CD4-positive, alpha-beta T cell (primary cell): ENCODE results near the gene CSAD. TPM values are rescaled to one million over a fixed set of nuclear protein-coding genes. Genes with fewer than 3 reads are reported as not detected.

ENCODE experiments used
- ATAC-seq: fragments of 200-7000 bp; cut with Tn5 transposase; one replicate; pipeline ENCODE4 v1.10.0; 2022; ENCODE audit warnings: mild to moderate bottlenecking; ENCODE audit not compliant: poor library complexity
- CTCF ChIA-PET: fragments of 350-600 bp; sonication (Branson Sonifier 250); formaldehyde crosslinking; loops from one replicate; lab custom pipeline; 2021; ENCODE audit warnings: antibody characterized with exemption, inconsistent platforms; lab: Charles Lee
- POLR2A ChIA-PET: fragments of 350-600 bp; sonication (Branson Sonifier 250); formaldehyde crosslinking; loops from one replicate; lab custom pipeline; 2021; ENCODE audit warnings: antibody characterized with exemption, inconsistent platforms; lab: Charles Lee
- DNase-seq, 14 experiments: peaks; one replicate each; pipeline ENCODE4 v3.0.0-alpha.2; 2013 to 2020; ENCODE audit warnings: mixed read lengths in 2 of 14
- H3K27ac ChIP-seq, 2 donors: one replicate each; pipeline versions ENCODE4 v1.5.1 to v1.7.0; 2013; ENCODE audit warnings: low read length in 2 of 2, low read depth in 1 of 2, mild to moderate bottlenecking in 1 of 2
- H3K27me3 ChIP-seq, 2 experiments: 1 replicate in 1 of 2; 2 replicates in 1 of 2; pipeline versions ENCODE4 v1.6.1 to v1.7.0; 2013; ENCODE audit warnings: low read length in 2 of 2, control low read depth in 1 of 2, mild to moderate bottlenecking in 1 of 2, moderate library complexity in 1 of 2; ENCODE audit not compliant: insufficient read depth in 2 of 2, control insufficient read depth in 1 of 2
- H3K36me3 ChIP-seq: one replicate; pipeline ENCODE4 v1.6.1; 2013; ENCODE audit warnings: low read length, control low read depth; ENCODE audit not compliant: insufficient read depth
- H3K4me1 ChIP-seq: one replicate; pipeline ENCODE4 v1.6.1; 2013; ENCODE audit warnings: low read length, control low read depth; ENCODE audit not compliant: insufficient read depth
- H3K4me3 ChIP-seq: one replicate; pipeline ENCODE4 v1.5.1; 2013; ENCODE audit warnings: mild to moderate bottlenecking, low read length, moderate library complexity
- H3K9me3 ChIP-seq, 2 experiments: 1 replicate in 1 of 2; 2 replicates in 1 of 2; pipeline versions ENCODE4 v1.6.1 to v1.7.0; 2013; ENCODE audit warnings: low read length in 2 of 2, mild to moderate bottlenecking in 2 of 2, control low read depth in 1 of 2, moderate library complexity in 1 of 2; ENCODE audit not compliant: control insufficient read depth in 1 of 2, insufficient read depth in 1 of 2
- H3K27ac Mint-ChIP-seq: one replicate; pipeline ENCODE4 v1.8.0; 2020; ENCODE audit warnings: mixed read lengths
- H3K27me3 Mint-ChIP-seq: one replicate; pipeline ENCODE4 v1.8.0; 2021; ENCODE audit warnings: mixed read lengths
- H3K36me3 Mint-ChIP-seq: one replicate; pipeline ENCODE4 v1.8.0; 2021; ENCODE audit warnings: low read depth, mixed read lengths
- H3K4me1 Mint-ChIP-seq: one replicate; pipeline ENCODE4 v1.8.0; 2021; ENCODE audit warnings: low read depth, mixed read lengths
- H3K4me3 Mint-ChIP-seq: one replicate; pipeline ENCODE4 v1.8.0; 2020; ENCODE audit warnings: mild to moderate bottlenecking, mixed read lengths
- H3K9me3 Mint-ChIP-seq: one replicate; pipeline ENCODE4 v1.8.0; 2020; ENCODE audit warnings: mixed read lengths
- intact Hi-C, 2 experiments: fragments of 100-400 bp; cut with DNase I in 1 of 2; cut with micrococcal nuclease in 1 of 2; formaldehyde crosslinking; loops; one replicate each; pipeline versions ENCODE4 v1.15.1 to v1.9.0; 2023 to 2025; cut with DNase I, micrococcal nuclease
- total RNA-seq, 174 experiments: library from RNA in 2 of 174; stranded (reverse) in 2 of 174; gene quantifications; one replicate each; pipeline ENCODE4 v1.2.3 and lab custom pipeline; 2021 to 2026
- TF ChIP-seq, protein P1 (sequence below): fragments of 200-600 bp; IDR thresholded peaks from one replicate; pipeline ENCODE4 v1.8.0; 2022; ENCODE audit warnings: antibody characterized with exemption, mild to moderate bottlenecking

CSAD gene
- total RNA-seq, 2 experiments from 2014 or later = 56.7 to 57.3 TPM

DNA sequence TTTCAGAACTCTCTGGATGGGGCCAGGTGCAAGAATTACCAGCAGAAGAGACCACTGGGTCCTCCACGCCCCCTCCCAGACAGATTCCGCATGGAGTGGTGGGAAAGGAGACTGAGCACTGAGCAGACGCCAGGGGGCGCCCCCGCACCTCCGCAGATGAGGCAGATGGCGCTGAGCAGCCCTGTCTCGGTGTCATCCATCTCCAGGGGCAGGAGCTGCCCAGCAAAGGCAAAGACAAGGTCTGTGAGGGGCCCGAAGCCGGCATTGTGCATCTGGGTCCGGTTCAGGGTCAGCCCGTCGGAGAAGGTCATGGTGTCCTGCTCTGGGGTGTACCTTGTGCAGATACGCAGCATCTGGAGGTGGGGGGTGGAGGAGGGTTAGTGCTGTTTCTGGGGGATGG is 32.6 kb upstream of the CSAD start:
- Mint-ChIP-seq H3K27ac (peak overlapping the region; percentile 64), H3K36me3 (peaks cover 68% of the 10 kb centered on the region), H3K9me3 (no peaks in the 10 kb centered on the region), H3K4me1 (peaks cover 68% of the 10 kb centered on the region), H3K4me3 (peak overlapping the region; percentile 61), H3K27me3 (no peaks in the 10 kb centered on the region)
- DNase-seq (peak; percentile 76 to 92 (median 82)), ATAC-seq (peak; percentile 75)
- POLR2A ChIA-PET = interaction anchor here (0.9 to 3.5 kb wide), 13 partner anchors 10 to 132 kb away, joined by 3 to 23 read pairs (median 4); partner anchors contain the start of genes CSAD, ESPL1, MYG1 and PFDN5
- Histone ChIP-seq H3K27ac (no peak overlapping the region), H3K4me3 (no peak overlapping the region), H3K27me3 (no peaks in the 10 kb centered on the region), H3K4me1 (peaks cover 81% of the 10 kb centered on the region), H3K36me3 (peaks cover 59% of the 10 kb centered on the region), H3K9me3 (no peaks in the 10 kb centered on the region)
- intact Hi-C loops = loop anchor here (1.0 to 5.0 kb wide), 9 partner anchors 19 to 131 kb away; partner anchors contain the start of genes AAAS (in 1 of the 2), ESPL1 (in 1 of the 2), PFDN5 (in 1 of the 2) and RARG (in 1 of the 2)
- TF ChIP-seq, protein P1, sequence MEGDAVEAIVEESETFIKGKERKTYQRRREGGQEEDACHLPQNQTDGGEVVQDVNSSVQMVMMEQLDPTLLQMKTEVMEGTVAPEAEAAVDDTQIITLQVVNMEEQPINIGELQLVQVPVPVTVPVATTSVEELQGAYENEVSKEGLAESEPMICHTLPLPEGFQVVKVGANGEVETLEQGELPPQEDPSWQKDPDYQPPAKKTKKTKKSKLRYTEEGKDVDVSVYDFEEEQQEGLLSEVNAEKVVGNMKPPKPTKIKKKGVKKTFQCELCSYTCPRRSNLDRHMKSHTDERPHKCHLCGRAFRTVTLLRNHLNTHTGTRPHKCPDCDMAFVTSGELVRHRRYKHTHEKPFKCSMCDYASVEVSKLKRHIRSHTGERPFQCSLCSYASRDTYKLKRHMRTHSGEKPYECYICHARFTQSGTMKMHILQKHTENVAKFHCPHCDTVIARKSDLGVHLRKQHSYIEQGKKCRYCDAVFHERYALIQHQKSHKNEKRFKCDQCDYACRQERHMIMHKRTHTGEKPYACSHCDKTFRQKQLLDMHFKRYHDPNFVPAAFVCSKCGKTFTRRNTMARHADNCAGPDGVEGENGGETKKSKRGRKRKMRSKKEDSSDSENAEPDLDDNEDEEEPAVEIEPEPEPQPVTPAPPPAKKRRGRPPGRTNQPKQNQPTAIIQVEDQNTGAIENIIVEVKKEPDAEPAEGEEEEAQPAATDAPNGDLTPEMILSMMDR = peak; percentile 93
- CTCF ChIA-PET = interaction anchor here (0.5 to 8.3 kb wide), 29 partner anchors 9 to 1895 kb away, joined by 3 to 68 read pairs (median 4); partner anchors contain the start of genes AAAS, ESPL1, MYG1 and PFDN5

DNA sequence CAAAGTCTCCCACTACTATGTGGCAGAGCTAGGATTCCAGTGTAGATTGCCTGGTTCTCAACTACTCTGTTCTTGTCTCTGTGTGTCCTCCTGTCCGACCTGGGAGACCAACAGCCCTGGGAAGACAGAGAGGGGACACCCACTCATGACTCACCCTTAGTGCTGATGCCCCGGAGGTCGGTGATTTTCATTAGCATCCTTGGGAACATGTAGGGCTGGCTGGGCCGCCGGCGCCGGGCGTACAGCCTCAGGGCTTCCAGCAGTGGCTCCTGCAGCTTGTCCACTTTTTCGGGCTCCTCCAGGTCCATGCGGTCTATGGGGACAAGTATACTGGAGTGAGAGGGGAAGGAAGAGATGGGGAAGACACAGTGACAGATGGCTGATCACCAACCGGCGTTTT is 32.2 kb upstream of the CSAD start:
- ATAC-seq (no peak), DNase-seq (no peak)
- Mint-ChIP-seq H3K4me1 (peaks cover 68% of the 10 kb centered on the region), H3K27ac (peak overlapping the region; percentile 64), H3K4me3 (peak overlapping the region; percentile 61), H3K27me3 (no peaks in the 10 kb centered on the region), H3K36me3 (peaks cover 65% of the 10 kb centered on the region), H3K9me3 (no peaks in the 10 kb centered on the region)
- H3K27ac ChIP-seq = no peak overlapping the region
- TF ChIP-seq, protein P1 = no peak
- POLR2A ChIA-PET = interaction anchor here (1.0 to 2.9 kb wide), 7 partner anchors 14 to 132 kb away, joined by 3 to 23 read pairs (median 5); partner anchors contain the start of genes MYG1 and PFDN5
- H3K36me3 ChIP-seq = peaks cover 59% of the 10 kb centered on the region
- no peaks in the 10 kb centered on the region for H3K27me3 ChIP-seq
- intact Hi-C loops = loop anchor here (1.0 to 5.0 kb wide), 9 partner anchors 20 to 132 kb away; partner anchors contain the start of genes AAAS (in 1 of the 2), ESPL1 (in 1 of the 2), PFDN5 (in 1 of the 2) and RARG (in 1 of the 2)
- peaks cover 81% of the 10 kb centered on the region for H3K4me1 ChIP-seq
- no peaks in the 10 kb centered on the region for H3K9me3 ChIP-seq
- CTCF ChIA-PET = interaction anchor here (0.7 to 8.3 kb wide), 19 partner anchors 12 to 108 kb away, joined by 3 to 68 read pairs (median 8); partner anchors contain the start of genes AAAS, ESPL1, MYG1 and RARG
- no peak overlapping the region for H3K4me3 ChIP-seq

DNA sequence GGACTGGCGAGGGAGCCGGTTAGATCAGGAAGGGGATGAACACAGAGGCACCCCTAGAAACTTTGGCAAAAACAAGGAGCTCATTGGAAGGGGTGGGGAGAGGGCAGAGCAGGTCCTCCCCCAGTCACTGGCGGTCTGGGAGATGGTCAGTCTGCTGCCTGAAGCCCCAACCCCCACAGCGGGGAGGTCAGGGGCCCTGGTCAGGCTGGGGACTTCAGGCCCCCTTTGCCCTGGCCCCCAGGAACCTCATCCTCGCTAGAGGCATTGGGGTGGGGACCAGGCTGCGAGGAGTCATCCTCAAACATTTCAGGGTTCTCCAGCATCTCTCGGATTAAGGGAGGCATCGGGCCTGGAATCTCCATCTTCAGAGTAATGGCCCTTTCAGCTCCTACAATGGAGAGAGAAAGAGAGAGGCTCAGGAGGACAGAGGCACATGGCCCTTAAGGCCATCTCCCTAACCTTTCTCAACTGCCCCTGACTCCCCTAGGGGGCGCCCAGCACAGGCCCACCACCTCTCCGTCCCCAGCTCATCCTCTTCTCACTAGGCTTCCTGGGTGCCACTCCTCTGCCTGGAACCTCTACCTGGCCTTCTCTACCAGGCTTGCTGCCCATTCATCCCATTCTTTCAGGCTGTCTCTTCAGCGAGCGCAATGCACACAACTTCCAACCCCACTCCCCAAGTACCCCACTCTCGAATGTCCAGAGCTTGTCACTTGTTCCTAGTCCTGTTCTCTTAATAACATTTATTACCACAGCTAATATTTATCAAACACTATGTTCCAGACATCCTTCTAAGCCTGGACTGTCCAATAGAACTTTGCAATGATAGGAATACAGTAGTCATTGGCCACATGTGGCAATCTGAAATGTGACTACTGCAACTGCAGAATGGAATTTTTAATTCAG is 31.0 kb upstream of the CSAD start:
- peaks cover 66% of the 10 kb centered on the region for H3K4me1 Mint-ChIP-seq
- peaks cover 66% of the 10 kb centered on the region for H3K36me3 Mint-ChIP-seq
- intact Hi-C loops = loop anchor here (2.0 to 5.0 kb wide), 5 partner anchors 21 to 133 kb away; partner anchors contain the start of genes ESPL1 (in 1 of the 2), PFDN5 (in 1 of the 2) and RARG (in 1 of the 2)
- DNase-seq (peak in 3 of 14 experiments; percentile 48 to 56 (median 55)), ATAC-seq (no peak)
- Histone ChIP-seq H3K4me1 (peaks cover 81% of the 10 kb centered on the region), H3K4me3 (no peak overlapping the region), H3K36me3 (peaks cover 59% of the 10 kb centered on the region), H3K27me3 (no peaks in the 10 kb centered on the region), H3K27ac (no peak overlapping the region), H3K9me3 (no peaks in the 10 kb centered on the region)
- ChIA-PET CTCF (interaction anchor here (0.8 to 4.1 kb wide), 10 partner anchors 11 to 110 kb away, joined by 3 to 37 read pairs (median 8); partner anchors contain the start of genes AAAS and ESPL1), POLR2A (interaction anchor here (1.0 to 2.9 kb wide), 4 partner anchors 30 to 83 kb away, joined by 3 to 23 read pairs (median 4); partner anchors contain the start of genes CSAD, PFDN5 and ZNF740)
- H3K27ac Mint-ChIP-seq = peak overlapping the region; percentile 76
- H3K27me3 Mint-ChIP-seq = no peaks in the 10 kb centered on the region
- H3K9me3 Mint-ChIP-seq = no peaks in the 10 kb centered on the region
- TF ChIP-seq, protein P1 = peak; percentile 44
- H3K4me3 Mint-ChIP-seq = no peak overlapping the region
